Esophagus squamous epithelium (tissue), 4 donors: ENCODE measurements around the gene NANOS2.

Experiments used
- POLR2A ChIP-seq, 4 donors: fragments of 450-650 bp; IDR thresholded peaks; one replicate each; pipeline ENCODE4 v1.6.1; 2017; ENCODE audit warnings: antibody characterized with exemption in 4 of 4, mild to moderate bottlenecking in 4 of 4, moderate library complexity in 3 of 4
- TF ChIP-seq, protein P1 (sequence below), 6 experiments: fragments of 450-650 bp in 4 of 6; fragments of 200-600 bp in 2 of 6; sonication (generic) in 2 of 6; IDR thresholded peaks; one replicate each; pipeline ENCODE4 v1.5.1; 2016 to 2019; ENCODE audit warnings: antibody characterized with exemption in 6 of 6, mild to moderate bottlenecking in 4 of 6, moderate library complexity in 4 of 6

DNA sequence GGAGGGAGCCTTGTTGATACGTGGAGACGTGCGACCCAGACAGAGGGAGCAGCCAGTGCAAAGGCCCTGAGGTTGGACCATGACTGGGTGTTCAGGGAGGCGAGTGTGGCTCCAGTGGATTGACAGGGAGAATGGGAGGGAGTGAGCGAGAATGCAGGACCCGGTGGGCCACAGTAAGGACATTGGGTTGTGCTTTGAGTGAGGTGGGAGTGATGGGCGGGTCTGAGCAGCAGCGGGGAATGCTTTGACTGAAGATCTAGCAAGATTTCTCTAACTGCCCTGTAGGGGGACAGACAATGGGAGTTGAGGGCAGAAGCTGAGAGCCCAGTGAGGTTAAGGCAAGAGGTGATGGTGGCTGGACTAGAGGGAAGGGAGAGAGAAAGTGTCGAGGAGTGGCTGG, 7.7 kb upstream of the NANOS2 start:
- TF ChIP-seq, protein P1, sequence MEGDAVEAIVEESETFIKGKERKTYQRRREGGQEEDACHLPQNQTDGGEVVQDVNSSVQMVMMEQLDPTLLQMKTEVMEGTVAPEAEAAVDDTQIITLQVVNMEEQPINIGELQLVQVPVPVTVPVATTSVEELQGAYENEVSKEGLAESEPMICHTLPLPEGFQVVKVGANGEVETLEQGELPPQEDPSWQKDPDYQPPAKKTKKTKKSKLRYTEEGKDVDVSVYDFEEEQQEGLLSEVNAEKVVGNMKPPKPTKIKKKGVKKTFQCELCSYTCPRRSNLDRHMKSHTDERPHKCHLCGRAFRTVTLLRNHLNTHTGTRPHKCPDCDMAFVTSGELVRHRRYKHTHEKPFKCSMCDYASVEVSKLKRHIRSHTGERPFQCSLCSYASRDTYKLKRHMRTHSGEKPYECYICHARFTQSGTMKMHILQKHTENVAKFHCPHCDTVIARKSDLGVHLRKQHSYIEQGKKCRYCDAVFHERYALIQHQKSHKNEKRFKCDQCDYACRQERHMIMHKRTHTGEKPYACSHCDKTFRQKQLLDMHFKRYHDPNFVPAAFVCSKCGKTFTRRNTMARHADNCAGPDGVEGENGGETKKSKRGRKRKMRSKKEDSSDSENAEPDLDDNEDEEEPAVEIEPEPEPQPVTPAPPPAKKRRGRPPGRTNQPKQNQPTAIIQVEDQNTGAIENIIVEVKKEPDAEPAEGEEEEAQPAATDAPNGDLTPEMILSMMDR (IDR thresholded peaks at IDR 0.05): no peak
- no peak for TF ChIP-seq POLR2A (IDR thresholded peaks at IDR 0.05)
